HG02852 (cell line): ENCODE results near the gene TENM4.

Source experiments
- ATAC-seq: cut with Tn5 transposase; IDR thresholded peaks from one replicate; pipeline ENCODE4 v1.9.1; 2021; ENCODE audit warnings: mild to moderate bottlenecking, moderate library complexity; ENCODE audit not compliant: unreplicated experiment

TENM4 gene

GRCh38 chr11:78926633-78927338 lies 514.0 kb downstream of the TENM4 start:
- no peak for ATAC-seq

GRCh38 chr11:78925387-78925786 lies 515.4 kb downstream of the TENM4 start:
- ATAC-seq = no peak

- no peak for ATAC-seq
Measured at GRCh38 chr11:78922859-78923625, 517.8 kb downstream of the TENM4 start.

- ATAC-seq = no peak
Measured at GRCh38 chr11:78921509-78921908, 519.3 kb downstream of the TENM4 start.

GRCh38 chr11:78920329-78920728 lies 520.5 kb downstream of the TENM4 start:
- ATAC-seq = no peak

GRCh38 chr11:78916759-78917158 lies 524.1 kb downstream of the TENM4 start:
- ATAC-seq = no peak

GRCh38 chr11:78914503-78914902 lies 526.3 kb downstream of the TENM4 start:
- no peak for ATAC-seq

- ATAC-seq = no peak
Measured at GRCh38 chr11:78912778-78913177, 528.1 kb downstream of the TENM4 start.

- no peak for ATAC-seq
Measured at GRCh38 chr11:78910322-78910721, 530.5 kb downstream of the TENM4 start.

- ATAC-seq = no peak
Measured at GRCh38 chr11:78909386-78909785, 531.4 kb downstream of the TENM4 start.

GRCh38 chr11:78907636-78908035 lies 533.2 kb downstream of the TENM4 start:
- no peak for ATAC-seq

GRCh38 chr11:78906566-78906965 lies 534.3 kb downstream of the TENM4 start:
- no peak for ATAC-seq

GRCh38 chr11:78905756-78906155 lies 535.1 kb downstream of the TENM4 start:
- no peak for ATAC-seq

- ATAC-seq = no peak
Measured at GRCh38 chr11:78902771-78903507, 537.9 kb downstream of the TENM4 start.

GRCh38 chr11:78901831-78902230 lies 539.0 kb downstream of the TENM4 start:
- no peak for ATAC-seq

GRCh38 chr11:78898266-78898775 lies 542.5 kb downstream of the TENM4 start:
- ATAC-seq = no peak

GRCh38 chr11:78893996-78894395 lies 546.8 kb downstream of the TENM4 start:
- ATAC-seq = no peak

- no peak for ATAC-seq
Measured at GRCh38 chr11:78889698-78890097, 551.1 kb downstream of the TENM4 start.

GRCh38 chr11:78886616-78887015 lies 554.2 kb downstream of the TENM4 start:
- no peak for ATAC-seq

GRCh38 chr11:78884761-78885160 lies 556.1 kb downstream of the TENM4 start:
- no peak for ATAC-seq

- ATAC-seq = no peak
Measured at GRCh38 chr11:78883506-78883905, 557.3 kb downstream of the TENM4 start.
